ENCODE data around the gene PPP3CA. TPM values are rescaled to one million over a fixed set of nuclear protein-coding genes. Genes with fewer than 3 reads are reported as not detected.

The PPP3CA gene
- total RNA-seq, 1 donor from 2014 or later = 64.5 TPM

DNA sequence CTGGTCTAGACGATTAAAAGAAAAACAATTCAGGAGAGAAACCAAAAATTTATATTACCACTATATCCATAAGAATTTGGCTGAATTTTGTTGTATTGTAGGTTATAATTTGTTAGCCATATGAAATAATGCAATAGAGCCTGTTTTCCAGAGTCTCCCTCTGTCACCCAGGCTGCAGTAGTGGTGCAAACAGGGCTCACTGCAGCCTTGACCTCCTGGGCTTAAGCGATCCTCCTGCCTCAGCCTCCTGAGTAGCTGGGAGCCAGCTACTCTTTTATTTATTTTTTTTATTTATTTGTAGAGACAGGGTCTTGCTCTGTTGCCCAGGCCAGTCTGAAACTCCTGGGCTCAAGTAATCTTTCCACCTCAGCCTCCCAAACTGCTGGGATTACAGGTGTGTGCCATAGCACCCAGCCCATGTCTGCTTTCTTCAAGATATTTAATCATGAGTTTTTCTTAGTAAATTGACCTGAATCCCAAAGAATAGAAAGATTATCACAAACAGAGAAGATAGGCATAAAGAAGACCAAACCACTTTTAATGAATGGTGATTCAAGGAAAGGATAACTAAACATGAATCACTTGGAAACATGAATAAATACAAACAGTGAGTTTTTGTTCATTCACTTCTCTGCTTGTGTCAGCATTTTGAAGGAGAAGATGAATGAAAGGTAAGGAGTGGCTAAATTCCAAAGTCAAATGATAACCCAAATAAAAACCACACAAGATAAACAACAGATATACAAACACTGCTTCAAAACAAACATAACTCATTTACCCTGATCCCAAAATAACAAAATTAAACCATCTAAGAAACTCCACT, 82.1 kb downstream of the PPP3CA start:
- intact Hi-C loops (cut with DNase I) = no loop called here
- Histone ChIP-seq H3K27me3 (no peaks in the 10 kb centered on the region), H3K36me3 (no peaks in the 10 kb centered on the region), H3K27ac (no peak overlapping the region), H3K4me1 (no peaks in the 10 kb centered on the region), H3K9me3 (no peaks in the 10 kb centered on the region), H3K4me3 (no peak overlapping the region)
- TF ChIP-seq, protein P1, sequence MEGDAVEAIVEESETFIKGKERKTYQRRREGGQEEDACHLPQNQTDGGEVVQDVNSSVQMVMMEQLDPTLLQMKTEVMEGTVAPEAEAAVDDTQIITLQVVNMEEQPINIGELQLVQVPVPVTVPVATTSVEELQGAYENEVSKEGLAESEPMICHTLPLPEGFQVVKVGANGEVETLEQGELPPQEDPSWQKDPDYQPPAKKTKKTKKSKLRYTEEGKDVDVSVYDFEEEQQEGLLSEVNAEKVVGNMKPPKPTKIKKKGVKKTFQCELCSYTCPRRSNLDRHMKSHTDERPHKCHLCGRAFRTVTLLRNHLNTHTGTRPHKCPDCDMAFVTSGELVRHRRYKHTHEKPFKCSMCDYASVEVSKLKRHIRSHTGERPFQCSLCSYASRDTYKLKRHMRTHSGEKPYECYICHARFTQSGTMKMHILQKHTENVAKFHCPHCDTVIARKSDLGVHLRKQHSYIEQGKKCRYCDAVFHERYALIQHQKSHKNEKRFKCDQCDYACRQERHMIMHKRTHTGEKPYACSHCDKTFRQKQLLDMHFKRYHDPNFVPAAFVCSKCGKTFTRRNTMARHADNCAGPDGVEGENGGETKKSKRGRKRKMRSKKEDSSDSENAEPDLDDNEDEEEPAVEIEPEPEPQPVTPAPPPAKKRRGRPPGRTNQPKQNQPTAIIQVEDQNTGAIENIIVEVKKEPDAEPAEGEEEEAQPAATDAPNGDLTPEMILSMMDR (IDR thresholded peaks at IDR 0.05) = no peak
- DNase-seq (ENCODE audit: low spot score in 2 of 2) = no peak

DNA sequence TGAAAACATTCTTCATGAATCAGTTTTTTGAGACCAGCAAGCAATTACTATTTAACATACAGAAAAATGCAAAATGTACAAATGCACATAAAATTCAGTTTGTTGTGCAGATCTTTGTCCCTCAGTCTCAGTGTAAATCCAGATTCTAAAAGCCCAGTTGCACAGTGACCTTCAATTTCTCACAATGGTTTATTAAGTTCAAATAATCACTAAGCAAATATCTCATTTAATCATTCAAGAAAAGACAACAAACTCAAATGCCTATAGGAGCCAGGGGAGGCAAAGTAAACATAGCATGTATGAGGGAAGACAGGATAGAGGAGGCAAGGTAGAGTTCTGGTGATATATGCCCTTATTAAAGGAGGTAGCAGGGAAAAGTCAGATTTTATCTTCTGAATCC, 82.8 kb downstream of the PPP3CA start:
- H3K9me3 ChIP-seq = no peaks in the 10 kb centered on the region
- H3K36me3 ChIP-seq = no peaks in the 10 kb centered on the region
- TF ChIP-seq, protein P1 (IDR thresholded peaks at IDR 0.05) = no peak

DNA sequence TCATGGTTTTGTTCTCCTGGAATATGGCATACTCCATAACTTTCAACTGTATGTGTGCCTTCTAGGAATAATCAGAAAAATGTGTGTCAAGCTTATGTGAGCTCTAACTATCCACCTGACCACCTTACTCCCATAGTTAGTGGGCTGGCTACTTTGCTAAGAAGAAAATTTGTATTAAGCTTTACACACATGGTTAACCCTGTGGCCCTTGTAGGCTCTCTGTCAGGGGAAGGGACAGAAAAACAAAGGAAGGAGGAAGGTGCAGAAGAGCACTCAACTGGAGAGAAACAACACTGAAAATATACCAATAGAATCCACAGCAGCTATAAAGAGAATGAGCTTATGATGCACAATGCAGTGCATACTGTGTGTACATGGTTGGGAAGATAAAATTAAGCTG, 84.6 kb downstream of the PPP3CA start:
- Histone ChIP-seq H3K4me3 (no peak overlapping the region), H3K27ac (no peak overlapping the region), H3K9me3 (no peaks in the 10 kb centered on the region), H3K36me3 (no peaks in the 10 kb centered on the region), H3K4me1 (no peaks in the 10 kb centered on the region), H3K27me3 (no peaks in the 10 kb centered on the region)
- intact Hi-C loops (cut with DNase I) = no loop called here
- TF ChIP-seq, protein P1 (IDR thresholded peaks at IDR 0.05) = no peak
- no peak for DNase-seq (ENCODE audit: low spot score in 2 of 2)

More for the DNA sequence above, 82.8 kb downstream of the PPP3CA start:
- H3K4me1 ChIP-seq = no peaks in the 10 kb centered on the region
- DNase-seq (ENCODE audit: low spot score in 2 of 2) = no peak
- no peak overlapping the region for H3K4me3 ChIP-seq
- no peaks in the 10 kb centered on the region for H3K27me3 ChIP-seq
- intact Hi-C loops (cut with DNase I) = no loop called here
- no peak overlapping the region for H3K27ac ChIP-seq

DNA sequence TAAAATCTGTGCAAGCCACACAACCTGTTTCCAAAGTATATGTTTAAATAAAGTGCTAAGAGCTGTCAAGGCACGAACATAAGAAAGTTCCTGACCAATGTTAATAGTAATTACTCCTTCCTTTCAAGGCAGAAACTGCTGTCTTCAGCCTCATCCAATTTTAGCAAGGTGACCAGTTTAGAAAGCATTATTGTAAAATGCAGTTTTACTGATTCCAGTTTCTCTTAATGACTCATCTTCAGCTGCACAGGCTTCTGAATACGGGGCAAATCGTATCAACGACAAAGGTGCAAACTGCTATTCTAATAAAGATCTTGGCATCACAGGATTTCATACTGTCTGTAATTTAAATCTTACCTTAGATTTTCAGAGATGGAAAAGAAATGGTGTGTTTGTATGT, 87.5 kb downstream of the PPP3CA start:
- no peak for DNase-seq (ENCODE audit: low spot score in 2 of 2)
- H3K4me1 ChIP-seq = no peaks in the 10 kb centered on the region
- no peak overlapping the region for H3K27ac ChIP-seq
- TF ChIP-seq, protein P1 (IDR thresholded peaks at IDR 0.05) = no peak
- H3K4me3 ChIP-seq = no peak overlapping the region
- no peaks in the 10 kb centered on the region for H3K27me3 ChIP-seq
- no peaks in the 10 kb centered on the region for H3K36me3 ChIP-seq
- intact Hi-C loops (cut with DNase I) = no loop called here
- H3K9me3 ChIP-seq = no peaks in the 10 kb centered on the region

DNA sequence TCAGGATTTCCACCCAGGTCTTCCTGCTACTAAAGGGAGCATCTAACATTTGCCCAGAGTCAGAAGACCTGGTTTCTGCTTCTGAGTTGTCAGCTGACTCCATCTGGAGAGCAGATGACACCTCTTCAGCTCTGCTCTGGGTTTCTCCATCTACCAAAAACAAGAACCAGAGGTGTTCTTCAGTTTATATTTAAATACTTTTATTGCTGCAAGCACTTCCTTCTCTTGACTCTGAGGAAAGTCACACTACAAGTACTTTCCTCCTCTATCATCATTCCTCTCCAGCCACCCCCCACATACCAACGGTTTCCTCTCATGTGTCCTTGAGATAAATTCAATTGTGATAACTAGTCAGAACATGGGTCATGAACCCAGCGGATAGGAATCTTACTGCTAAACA, 88.4 kb downstream of the PPP3CA start:
- Histone ChIP-seq H3K4me3 (no peak overlapping the region), H3K27ac (no peak overlapping the region), H3K4me1 (no peaks in the 10 kb centered on the region), H3K9me3 (no peaks in the 10 kb centered on the region), H3K36me3 (no peaks in the 10 kb centered on the region), H3K27me3 (no peaks in the 10 kb centered on the region)
- TF ChIP-seq, protein P1 (IDR thresholded peaks at IDR 0.05) = no peak
- intact Hi-C loops (cut with DNase I) = no loop called here
- DNase-seq (ENCODE audit: low spot score in 2 of 2) = no peak
